HepG2 (cell line): ENCODE measurements around the gene TGM5. TPM values are rescaled to one million over a fixed set of nuclear protein-coding genes. Genes with fewer than 3 reads are reported as not detected.

Experiments used
- GTF3A ChIP-seq: sonication (generic); formaldehyde crosslinking; conservative IDR thresholded peaks from 2 replicates; pipeline ENCODE4 v1.4.0; 2020; ENCODE audit warnings: mild to moderate bottlenecking, missing genetic modification reagents
- TEAD3 ChIP-seq: optimal IDR thresholded peaks from 2 replicates; pipeline ENCODE3; 2016; ENCODE audit warnings: borderline replicate concordance
- ZNF639 ChIP-seq: conservative IDR thresholded peaks from 2 replicates; pipeline ENCODE4 v1.6.1; 2018; ENCODE audit warnings: missing genetic modification reagents
- polyA plus RNA-seq, 8 experiments: library from polyadenylated mRNA; depleted of rRNA in 3 of 8; stranded (reverse) in 7 of 8; unstranded in 1 of 8; fragments of >200 nt; fragmentation: Illumina TruSeq in 4 of 8; extraction: Trizol in 4 of 8; gene quantifications; 2 replicates each; pipeline versions ENCODE4 v1.2.1 to v1.2.3, GENCODE V29; 2011 to 2016; ENCODE audit warnings: low read depth in 4 of 8, missing spikeins in 1 of 8, mixed read lengths in 1 of 8; ENCODE audit not compliant: insufficient read depth in 1 of 8
- small RNA-seq, 3 experiments: library from RNA; depleted of rRNA; stranded (forward); fragments of <200 nt; gene quantifications; one replicate each; pipeline ENCODE3, GENCODE V24; 2012; ENCODE audit warnings: low read depth in 2 of 3, low replicate concordance in 1 of 3; ENCODE audit not compliant: insufficient read length in 3 of 3, insufficient read depth in 2 of 3
- total RNA-seq, 5 experiments: library from RNA; depleted of rRNA; stranded (reverse); fragments of >200 nt; fragmentation: Illumina TruSeq; extraction: Trizol; gene quantifications; 2 replicates each; pipeline ENCODE4 v1.2.3, GENCODE V29; 2016; ENCODE audit warnings: low read depth in 1 of 5

The TGM5 gene
- total and polyA plus RNA-seq, 2 of the 13 experiments (the other 11 are each of a cell fraction or from before 2014, with no cell fraction given): 0.18 to 0.65 TPM

DNA sequence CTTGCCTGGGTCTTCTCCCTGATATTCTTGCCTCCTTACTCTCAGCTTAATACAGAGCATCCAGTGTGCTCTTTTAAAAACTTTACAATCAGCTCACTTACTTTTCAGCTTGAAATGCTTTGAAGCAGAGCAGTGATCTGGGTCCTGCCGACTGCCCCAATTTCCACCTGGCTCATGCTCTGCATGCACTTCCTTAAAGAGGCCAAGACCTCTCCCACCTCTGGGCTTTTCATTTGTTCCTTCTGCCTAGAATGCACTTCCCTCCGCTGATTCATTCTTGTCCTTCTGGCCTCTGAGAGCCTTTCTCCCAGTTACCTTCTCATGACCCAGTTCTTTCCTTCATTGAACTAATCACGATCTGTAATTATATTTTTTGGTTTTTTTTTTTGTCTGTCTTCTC is 83.5 kb downstream of the TGM5 start (continued):
- TF ChIP-seq GTF3A (CRISPR knock-in tag) (no peak), TEAD3 (CRISPR knock-in tag) (no peak), ZNF639 (no peak)
- TF ChIP-seq, all 625 proteins: peak for 0

Small RNA genes within 50 kb of the gene (small RNA-seq; reads per million reads assigned to genes)
- 0 reads per million in 3 experiments for gene RF00019

Other genes with a start within 250 kb of the TGM5 start
- 18.0 and 21.7 TPM in 2 replicates for gene UBR1, start 160.9 kb downstream of the TGM5 start, total RNA-seq (2016; rRNA removed; fragmentation: Illumina TruSeq; extraction: Trizol)
- 6.4 and 7.2 TPM in 2 replicates for gene UBR1, start 160.9 kb downstream of the TGM5 start, polyA plus RNA-seq (2011; rRNA removed)
- 13.8 and 20.9 TPM in 2 replicates for gene TMEM62, start 133.3 kb downstream of the TGM5 start, total RNA-seq (2016; rRNA removed; fragmentation: Illumina TruSeq; extraction: Trizol)
- gene TMEM62, start 133.3 kb downstream of the TGM5 start, polyA plus RNA-seq (2011; rRNA removed): 14.2 and 19.9 TPM in 2 replicates
- 24.8 and 33.1 TPM in 2 replicates for gene CCNDBP1, start 81.5 kb downstream of the TGM5 start, total RNA-seq (2016; rRNA removed; fragmentation: Illumina TruSeq; extraction: Trizol)
- 35.9 and 42.3 TPM in 2 replicates for gene CCNDBP1, start 81.5 kb downstream of the TGM5 start, polyA plus RNA-seq (2011; rRNA removed)
- not detected in 2 replicates for gene EPB42, start 45.9 kb downstream of the TGM5 start, total RNA-seq (2016; rRNA removed; fragmentation: Illumina TruSeq; extraction: Trizol)
- gene EPB42, start 45.9 kb downstream of the TGM5 start, polyA plus RNA-seq (2011; rRNA removed): not detected in 2 replicates
- not detected in 2 replicates for gene TGM7, start 35.3 kb upstream of the TGM5 start, total RNA-seq (2016; rRNA removed; fragmentation: Illumina TruSeq; extraction: Trizol)
- not detected in 2 replicates for gene TGM7, start 35.3 kb upstream of the TGM5 start, polyA plus RNA-seq (2011; rRNA removed)
- gene LCMT2, start 63.6 kb upstream of the TGM5 start, total RNA-seq (2016; rRNA removed; fragmentation: Illumina TruSeq; extraction: Trizol): 9.1 and 10.7 TPM in 2 replicates
- gene LCMT2, start 63.6 kb upstream of the TGM5 start, polyA plus RNA-seq (2011; rRNA removed): 6.2 and 6.9 TPM in 2 replicates
- 25.1 and 27.4 TPM in 2 replicates for gene ZSCAN29, start 104.1 kb upstream of the TGM5 start, total RNA-seq (2016; rRNA removed; fragmentation: Illumina TruSeq; extraction: Trizol)
- 8.3 and 10.6 TPM in 2 replicates for gene ZSCAN29, start 104.1 kb upstream of the TGM5 start, polyA plus RNA-seq (2011; rRNA removed)
- 20.5 and 23.7 TPM in 2 replicates for gene TUBGCP4, start 104.2 kb upstream of the TGM5 start, total RNA-seq (2016; rRNA removed; fragmentation: Illumina TruSeq; extraction: Trizol)
- gene TUBGCP4, start 104.2 kb upstream of the TGM5 start, polyA plus RNA-seq (2011; rRNA removed): 15.0 and 15.1 TPM in 2 replicates
- gene TP53BP1, start 226.2 kb upstream of the TGM5 start, total RNA-seq (2016; rRNA removed; fragmentation: Illumina TruSeq; extraction: Trizol): 17.4 and 26.3 TPM in 2 replicates
- 15.9 and 17.1 TPM in 2 replicates for gene TP53BP1, start 226.2 kb upstream of the TGM5 start, polyA plus RNA-seq (2011; rRNA removed)